HG03159 (cell line): ENCODE measurements around the gene PRR12.
"Not testable (repeated sequence)": the region's sequence is repeated elsewhere in the genome, so short reads cannot be mapped to it uniquely, and the experiment has no call there.

Source experiments
- ATAC-seq: cut with Tn5 transposase; IDR thresholded peaks from one replicate; pipeline ENCODE4 v1.9.1; 2021; ENCODE audit warnings: mild to moderate bottlenecking, moderate library complexity; ENCODE audit not compliant: unreplicated experiment

PRR12 gene

GRCh38 chr19:49615861-49616260 lies 24.9 kb downstream of the PRR12 start:
- no peak for ATAC-seq

- ATAC-seq: no peak
These were observed 25.6 kb downstream of the PRR12 start for GRCh38 chr19:49616532-49616931.

GRCh38 chr19:49616945-49617344 lies 26.0 kb downstream of the PRR12 start:
- no peak for ATAC-seq

GRCh38 chr19:49617860-49618259 lies 26.9 kb downstream of the PRR12 start:
- not testable (repeated sequence) for ATAC-seq

GRCh38 chr19:49624967-49625910 lies 34.3 kb downstream of the PRR12 start:
- no peak for ATAC-seq

- no peak for ATAC-seq
These were observed 35.2 kb downstream of the PRR12 start for GRCh38 chr19:49626226-49626625.

GRCh38 chr19:49629659-49630058 lies 38.7 kb downstream of the PRR12 start:
- no peak for ATAC-seq

GRCh38 chr19:49631014-49631588 lies 40.1 kb downstream of the PRR12 start:
- ATAC-seq: no peak

- no peak for ATAC-seq
These were observed 40.7 kb downstream of the PRR12 start for GRCh38 chr19:49631610-49632192.

- no peak for ATAC-seq
These were observed 41.6 kb downstream of the PRR12 start for GRCh38 chr19:49632576-49632975.

GRCh38 chr19:49633273-49633672 lies 42.3 kb downstream of the PRR12 start:
- ATAC-seq: not testable (repeated sequence)

- ATAC-seq: no peak
These were observed 44.7 kb downstream of the PRR12 start for GRCh38 chr19:49635530-49636232.

GRCh38 chr19:49636233-49636932 lies 45.4 kb downstream of the PRR12 start:
- ATAC-seq: no peak

- no peak for ATAC-seq
These were observed 47.1 kb downstream of the PRR12 start for GRCh38 chr19:49637821-49638738.

- no peak for ATAC-seq
These were observed 48.6 kb downstream of the PRR12 start for GRCh38 chr19:49639401-49640112.

GRCh38 chr19:49640113-49640898 lies 49.3 kb downstream of the PRR12 start, which contains the start of gene RRAS:
Gene RRAS, minus strand, starts transcription at chr19:49640143. Its CDS starts 45 bp downstream, at chr19:49640098.
- peak; percentile 53 for ATAC-seq

GRCh38 chr19:49641688-49642491 lies 50.9 kb downstream of the PRR12 start, which contains the start of gene SCAF1:
Gene SCAF1, plus strand, starts transcription at chr19:49642209. Its CDS starts 2,818 bp downstream, at chr19:49645027.
- peak; percentile 55 for ATAC-seq
